Caco-2 (cell line): ENCODE data around the gene NLRP6. TPM values are rescaled to one million over a fixed set of nuclear protein-coding genes. Genes with fewer than 3 reads are reported as not detected.
A peak's percentile ranks its signal among the peaks of the same experiment; 100 is the strongest.

Experiments
- BruUV-seq: library from RNA; stranded (reverse); fragments of 400-500 nt; replicated peaks from 2 replicates; lab custom pipeline; 2021; lab: Mats Ljungman, UMichigan
- CTCF ChIA-PET: fragments of 300-600 bp; sonication (Branson Sonifier 250); formaldehyde crosslinking; loops from one replicate; lab custom pipeline; 2022; ENCODE audit warnings: antibody characterized with exemption; lab: Charles Lee
- POLR2A ChIA-PET: fragments of 300-600 bp; sonication (Branson Sonifier 250); formaldehyde crosslinking; loops from one replicate; lab custom pipeline; 2022; ENCODE audit warnings: antibody characterized with exemption; lab: Charles Lee
- DNase-seq, 2 experiments: peaks; one replicate each; pipeline versions ENCODE4 v3.0.0 to v3.0.0-alpha.2; 2020 to 2022
- H3K27me3 ChIP-seq: replicated peaks from 2 replicates; pipeline ENCODE4 v1.6.0; 2011; ENCODE audit warnings: low read length; ENCODE audit not compliant: control insufficient read depth, insufficient read depth
- H3K36me3 ChIP-seq: 2 replicates; pipeline ENCODE4 v1.5.1; 2011; ENCODE audit warnings: low read length; ENCODE audit not compliant: control insufficient read depth, insufficient read depth
- H3K4me1 ChIP-seq: fragments of 250-450 bp; sonication (Bioruptor Pico); 2 replicates; pipeline ENCODE4 v1.5.1; 2020; ENCODE audit warnings: mild to moderate bottlenecking
- H3K4me3 ChIP-seq: 2 replicates; pipeline ENCODE4 v1.5.1; 2011; ENCODE audit warnings: low read depth, mild to moderate bottlenecking, control low read depth, low read length
- H3K9me3 ChIP-seq: fragments of 250-450 bp; sonication (Bioruptor Pico); 2 replicates; pipeline ENCODE4 v1.5.1; 2020; ENCODE audit warnings: mild to moderate bottlenecking, moderate library complexity
- H3K27ac Mint-ChIP-seq: one replicate; pipeline ENCODE4 v1.8.0; 2022; ENCODE audit warnings: mixed read lengths; ENCODE audit not compliant: unreplicated experiment
- H3K27me3 Mint-ChIP-seq: one replicate; pipeline ENCODE4 v1.8.0; 2022; ENCODE audit warnings: mixed read lengths; ENCODE audit not compliant: insufficient read depth, unreplicated experiment
- H3K36me3 Mint-ChIP-seq: one replicate; pipeline ENCODE4 v1.8.0; 2022; ENCODE audit warnings: mild to moderate bottlenecking, mixed read lengths; ENCODE audit not compliant: insufficient read depth, unreplicated experiment
- H3K4me1 Mint-ChIP-seq: one replicate; pipeline ENCODE4 v1.8.0; 2022; ENCODE audit warnings: low read depth, mixed read lengths; ENCODE audit not compliant: unreplicated experiment
- H3K4me3 Mint-ChIP-seq: one replicate; pipeline ENCODE4 v1.8.0; 2022; ENCODE audit warnings: mild to moderate bottlenecking, moderate library complexity, mixed read lengths; ENCODE audit not compliant: unreplicated experiment
- H3K9me3 Mint-ChIP-seq: one replicate; pipeline ENCODE4 v1.8.0; 2022; ENCODE audit warnings: mixed read lengths; ENCODE audit not compliant: unreplicated experiment
- intact Hi-C: fragments of 100-400 bp; cut with micrococcal nuclease; formaldehyde crosslinking; loops from one replicate; pipeline ENCODE4 v1.10.0; 2022; ENCODE audit not compliant: unreplicated experiment
- total RNA-seq: library from RNA; stranded (reverse); gene quantifications from 2 replicates; pipeline ENCODE4 v1.2.3, GENCODE V29; 2022
- TF ChIP-seq, protein P1 (sequence below), 2 experiments: fragments of 200-600 bp in 1 of 2; IDR thresholded peaks; 1 replicate in 1 of 2; 2 replicates in 1 of 2; pipeline versions ENCODE4 v1.5.1 to v1.8.0; 2011 to 2022; ENCODE audit warnings: antibody characterized with exemption in 1 of 2, control low read depth in 1 of 2, inconsistent platforms in 1 of 2, low read depth in 1 of 2, low read length in 1 of 2, mild to moderate bottlenecking in 1 of 2, moderate library complexity in 1 of 2; ENCODE audit not compliant: insufficient read depth in 1 of 2, severe bottlenecking in 1 of 2, unreplicated experiment in 1 of 2

NLRP6 gene
- total RNA-seq, 1 experiment from 2014 or later: not detected

GRCh38 chr11:282630-283360 lies 4.6 kb downstream of the NLRP6 start:
- H3K4me1 Mint-ChIP-seq: peaks cover 7% of the 10 kb centered on the region
- H3K9me3 ChIP-seq: no peaks in the 10 kb centered on the region
- no peaks in the 10 kb centered on the region for H3K36me3 ChIP-seq
- no peak overlapping the region for H3K27ac Mint-ChIP-seq
- POLR2A ChIA-PET: interaction anchor here (1.3 kb wide), 1 partner anchor 76 kb away, joined by 8 read pairs; the partner anchor contains the start of gene BET1L
- H3K27me3 Mint-ChIP-seq: peaks cover 26% of the 10 kb centered on the region
- no peak overlapping the region for H3K4me3 Mint-ChIP-seq
- H3K9me3 Mint-ChIP-seq: no peaks in the 10 kb centered on the region
- peaks cover 17% of the 10 kb centered on the region for H3K4me1 ChIP-seq
- CTCF ChIA-PET: interaction anchor here (1.2 to 1.3 kb wide), 2 partner anchors 22 to 32 kb away, joined by 3 read pairs; no protein-coding TSS in a partner anchor
- TF ChIP-seq, protein P1, sequence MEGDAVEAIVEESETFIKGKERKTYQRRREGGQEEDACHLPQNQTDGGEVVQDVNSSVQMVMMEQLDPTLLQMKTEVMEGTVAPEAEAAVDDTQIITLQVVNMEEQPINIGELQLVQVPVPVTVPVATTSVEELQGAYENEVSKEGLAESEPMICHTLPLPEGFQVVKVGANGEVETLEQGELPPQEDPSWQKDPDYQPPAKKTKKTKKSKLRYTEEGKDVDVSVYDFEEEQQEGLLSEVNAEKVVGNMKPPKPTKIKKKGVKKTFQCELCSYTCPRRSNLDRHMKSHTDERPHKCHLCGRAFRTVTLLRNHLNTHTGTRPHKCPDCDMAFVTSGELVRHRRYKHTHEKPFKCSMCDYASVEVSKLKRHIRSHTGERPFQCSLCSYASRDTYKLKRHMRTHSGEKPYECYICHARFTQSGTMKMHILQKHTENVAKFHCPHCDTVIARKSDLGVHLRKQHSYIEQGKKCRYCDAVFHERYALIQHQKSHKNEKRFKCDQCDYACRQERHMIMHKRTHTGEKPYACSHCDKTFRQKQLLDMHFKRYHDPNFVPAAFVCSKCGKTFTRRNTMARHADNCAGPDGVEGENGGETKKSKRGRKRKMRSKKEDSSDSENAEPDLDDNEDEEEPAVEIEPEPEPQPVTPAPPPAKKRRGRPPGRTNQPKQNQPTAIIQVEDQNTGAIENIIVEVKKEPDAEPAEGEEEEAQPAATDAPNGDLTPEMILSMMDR (IDR thresholded peaks at IDR 0.05; ENCODE audit: insufficient read depth in 1 of 2, low read depth in 1 of 2, low read length in 1 of 2, severe bottlenecking in 1 of 2, unreplicated experiment in 1 of 2): no peak
- DNase-seq: no peak
- intact Hi-C loops: no loop called here
- BruUV-seq: no TSS peak
- peaks cover 5% of the 10 kb centered on the region for H3K27me3 ChIP-seq
- no peak overlapping the region for H3K4me3 ChIP-seq
- peaks cover 8% of the 10 kb centered on the region for H3K36me3 Mint-ChIP-seq

DNA sequence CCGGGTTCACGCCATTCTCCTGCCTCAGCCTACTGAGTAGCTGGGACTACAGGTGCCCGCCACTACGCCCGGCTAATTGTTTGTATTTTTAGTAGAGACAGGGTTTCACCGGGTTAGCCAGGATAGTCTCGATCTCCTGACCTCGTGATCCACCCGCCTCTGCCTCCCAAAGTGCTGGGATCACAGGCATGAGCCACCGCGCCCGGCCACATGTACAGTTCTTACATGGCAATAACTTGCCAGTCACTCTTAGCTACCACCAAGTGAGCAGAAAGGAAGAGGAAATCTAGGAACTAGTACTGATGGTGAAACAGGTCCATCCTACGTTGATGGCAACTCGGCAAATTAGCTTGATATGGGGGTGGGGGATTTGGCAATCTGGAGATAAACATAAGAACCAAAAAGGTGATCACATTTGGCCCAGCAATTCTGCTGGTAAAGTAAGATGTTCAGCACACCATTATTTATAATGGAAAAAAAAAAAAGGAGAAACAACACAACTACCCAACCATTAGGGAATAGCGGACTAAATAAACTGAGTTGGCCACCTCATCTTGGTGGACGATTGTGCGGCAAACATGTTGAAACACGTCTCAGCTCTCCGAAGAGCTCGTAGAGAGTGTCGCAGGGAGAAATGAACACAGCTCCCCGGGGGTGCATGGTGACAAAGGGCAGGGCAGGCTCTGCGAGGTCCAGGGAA lies 5.3 kb downstream of the NLRP6 start:
- H3K4me1 Mint-ChIP-seq: peaks cover 7% of the 10 kb centered on the region
- DNase-seq: peak in 1 of 2 experiments; percentile 17
- TF ChIP-seq, protein P1 (IDR thresholded peaks at IDR 0.05; ENCODE audit: insufficient read depth in 1 of 2, low read depth in 1 of 2, low read length in 1 of 2, severe bottlenecking in 1 of 2, unreplicated experiment in 1 of 2): no peak
- H3K27me3 Mint-ChIP-seq: peaks cover 26% of the 10 kb centered on the region
- H3K9me3 Mint-ChIP-seq: no peaks in the 10 kb centered on the region
- H3K36me3 ChIP-seq: no peaks in the 10 kb centered on the region
- BruUV-seq: no TSS peak
- H3K36me3 Mint-ChIP-seq: peaks cover 11% of the 10 kb centered on the region
- ChIA-PET CTCF (interaction anchor here (1.2 kb wide), 1 partner anchor 33 kb away, joined by 3 read pairs; no protein-coding TSS in a partner anchor), POLR2A (no interaction called here)
- peaks cover 5% of the 10 kb centered on the region for H3K27me3 ChIP-seq
- no peak overlapping the region for H3K4me3 Mint-ChIP-seq
- no peak overlapping the region for H3K4me3 ChIP-seq
- H3K4me1 ChIP-seq: peaks cover 17% of the 10 kb centered on the region
- intact Hi-C loops: no loop called here
- no peaks in the 10 kb centered on the region for H3K9me3 ChIP-seq
- no peak overlapping the region for H3K27ac Mint-ChIP-seq
